ENCODE data around the gene FALEC. TPM values are rescaled to one million over a fixed set of nuclear protein-coding genes. Genes with fewer than 3 reads are reported as not detected.

Gene FALEC
- total and polyA plus RNA-seq, 2 of the 8 experiments (the other 6 are each of a cell fraction or from before 2014, with no cell fraction given), result not detected

DNA sequence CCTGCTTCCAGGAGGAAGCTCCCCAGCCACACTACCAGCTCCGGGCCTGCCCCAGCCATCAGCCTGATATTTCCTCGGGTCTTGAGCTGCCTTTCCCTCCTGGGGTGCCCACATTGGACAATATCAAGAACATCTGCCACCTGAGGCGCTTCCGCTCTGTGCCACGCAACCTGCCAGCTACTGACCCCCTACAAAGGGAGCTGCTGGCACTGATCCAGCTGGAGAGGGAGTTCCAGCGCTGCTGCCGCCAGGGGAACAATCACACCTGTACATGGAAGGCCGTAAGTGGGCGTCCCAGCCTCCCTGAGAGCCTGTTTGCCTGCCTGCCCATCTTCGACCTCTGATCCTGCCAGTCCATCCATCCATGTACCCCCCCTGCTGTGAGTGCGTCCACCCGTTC, 4.0 kb upstream of the FALEC start:
- H3K4ac ChIP-seq (replicated peaks; ENCODE audit: insufficient read length, low read depth, low read length), result no peak overlapping the region
- H3K9ac ChIP-seq (replicated peaks in 1 of 4; ENCODE audit: extremely low read depth in 1 of 4, low read depth in 3 of 4, low read length in 3 of 4), result no peak overlapping the region
- POLR2A ChIA-PET (ENCODE audit: partially characterized antibody), result interaction anchor here (0.9 to 1.3 kb wide), 3 partner anchors 9 to 68 kb away, joined by 3 read pairs; partner anchors contain the start of genes MCL1 and TARS2
- H3K9me3 ChIP-seq (ENCODE audit: insufficient read depth in 2 of 2, low read depth in 1 of 2, low read length in 1 of 2), result no peaks in the 10 kb centered on the region
- no peaks in the 10 kb centered on the region for H3K79me2 ChIP-seq (ENCODE audit: control insufficient read depth in 1 of 2, insufficient read depth in 2 of 2, low read length in 2 of 2)
- H4K91ac ChIP-seq (replicated peaks; ENCODE audit: insufficient read length, low read length), result no peak overlapping the region
- H2BK15ac ChIP-seq (ENCODE audit: low read length), result no peak overlapping the region
- FAIRE-seq (no peak), DNase-seq (ENCODE audit: low read depth in 1 of 2, low spot score in 2 of 2) (no peak)
- H4K20me1 ChIP-seq (replicated peaks in 1 of 2; ENCODE audit: control insufficient read depth in 1 of 2, insufficient read depth in 2 of 2, low read length in 2 of 2), result no peaks in the 10 kb centered on the region
- no peak overlapping the region for H3K18ac ChIP-seq (ENCODE audit: extremely low read depth, low read length)
- no peak overlapping the region for H2BK120ac ChIP-seq (replicated peaks; ENCODE audit: low read depth, low read length)
- 93% methylated on average over 12 of the region's 12 CpGs; no CpG with 5 or more reads in 1 of the 2 experiments for WGBS, 2 experiments (ENCODE audit: extremely low coverage in 1 of 2, insufficient coverage in 1 of 2, insufficient read length in 1 of 2, insufficient replicate concordance in 2 of 2, low coverage in 1 of 2, low lambda C conversion rate in 2 of 2, missing lambda C conversion rate in 1 of 2)
- no peak overlapping the region for H4K5ac ChIP-seq (ENCODE audit: insufficient read length, low read depth, low read length)
- no peak for TF ChIP-seq SIX5 (IDR thresholded peaks at IDR 0.05; ENCODE audit: low read depth, low read length)
- no peak for TF ChIP-seq CBX8 (IDR thresholded peaks at IDR 0.05; ENCODE audit: borderline replicate concordance, low read depth, low read length)
- TF ChIP-seq GTF2F1 (IDR thresholded peaks at IDR 0.05; ENCODE audit: borderline replicate concordance, low read depth, low read length), result no peak
- TF ChIP-seq SP1 (IDR thresholded peaks at IDR 0.05; ENCODE audit: low read depth, low read length), result no peak
- TF ChIP-seq RBBP5 (IDR thresholded peaks at IDR 0.05; ENCODE audit: borderline replicate concordance, low read depth, low read length), result no peak
- no peak for TF ChIP-seq POLR2A (IDR thresholded peaks at IDR 0.05; ENCODE audit: control extremely low read depth in 1 of 2, low read depth in 2 of 2, low read length in 2 of 2)
- no peak for TF ChIP-seq HDAC2 (IDR thresholded peaks at IDR 0.05; ENCODE audit: borderline replicate concordance in 1 of 2, low read depth in 2 of 2, low read length in 2 of 2)
- TF ChIP-seq NRF1 (IDR thresholded peaks at IDR 0.05; ENCODE audit: low read depth, low read length), result no peak
- no peak for TF ChIP-seq MAFK (IDR thresholded peaks at IDR 0.05; ENCODE audit: low read depth, low read length)
- no peak for TF ChIP-seq SUZ12 (IDR thresholded peaks at IDR 0.05; ENCODE audit: low read length)
- no peak for TF ChIP-seq TBP (IDR thresholded peaks at IDR 0.05; ENCODE audit: low read depth, low read length)
- H3K79me1 ChIP-seq (ENCODE audit: low read depth, low read length), result no peaks in the 10 kb centered on the region
- CTCF ChIA-PET (ENCODE audit: partially characterized antibody), result interaction anchor here (0.7 to 22.4 kb wide), 3 partner anchors 21 to 302 kb away, joined by 3 to 253 read pairs (median 3); no protein-coding TSS in a partner anchor
- H3K27ac ChIP-seq (ENCODE audit: low read depth, low read length), result no peak overlapping the region
- H3K4me1 ChIP-seq (replicated peaks in 1 of 4; ENCODE audit: control insufficient read depth in 3 of 4, insufficient read depth in 4 of 4, low read length in 3 of 4), result peaks cover 0 to 4% (median 3%) of the 10 kb centered on the region in 4 experiments; a peak in 5 of 7 replicates
- H3K23ac ChIP-seq (ENCODE audit: insufficient read length), result no peak overlapping the region
- H2BK20ac ChIP-seq (ENCODE audit: low read length), result no peak overlapping the region
- H3K4me3 ChIP-seq (ENCODE audit: extremely low read depth in 1 of 4, insufficient read depth in 2 of 4, low read depth in 3 of 4, low read length in 4 of 4), result no peak overlapping the region
- H3K14ac ChIP-seq (ENCODE audit: insufficient read length), result no peak overlapping the region
- peak overlapping the region; percentile 16; the same call in 1 of the 2 replicates for H2BK5ac ChIP-seq (ENCODE audit: low read depth, low read length)
- H3K56ac ChIP-seq (replicated peaks; ENCODE audit: insufficient read length, low read depth, low read length), result no peak overlapping the region
- no peak overlapping the region for H2AFZ ChIP-seq (ENCODE audit: low read length)
- H2BK12ac ChIP-seq (ENCODE audit: low read depth, low read length), result no peak overlapping the region
- no peaks in the 10 kb centered on the region; a peak in 1 of 7 replicates for H3K27me3 ChIP-seq (replicated peaks in 1 of 4; ENCODE audit: control insufficient read depth in 3 of 4, extremely low read depth in 1 of 4, insufficient read depth in 3 of 4, low read length in 3 of 4)
- H3K23me2 ChIP-seq (ENCODE audit: low read depth, low read length), result peaks cover 5% of the 10 kb centered on the region
- no peak overlapping the region for H2AK5ac ChIP-seq (ENCODE audit: low read depth, low read length)
- peaks cover 0 to 4% (median 3%) of the 10 kb centered on the region in 4 experiments; a peak in 4 of 8 replicates for H3K36me3 ChIP-seq (ENCODE audit: control insufficient read depth in 2 of 4, insufficient read depth in 4 of 4, low read length in 3 of 4)
- no peak overlapping the region for H4K8ac ChIP-seq (ENCODE audit: extremely low read depth, insufficient read depth, low read length)
- H3K4me2 ChIP-seq (ENCODE audit: insufficient read depth in 1 of 2, low read depth in 2 of 2, low read length in 2 of 2), result no peak overlapping the region
